Ascending aorta (tissue), 2 donors: ENCODE results near the gene CENPF. TPM values are rescaled to one million over a fixed set of nuclear protein-coding genes. Genes with fewer than 3 reads are reported as not detected.

Source experiments
- DNase-seq, 2 donors: peaks; one replicate each; pipeline ENCODE4 v3.0.0-alpha.2; 2019; ENCODE audit warnings: low spot score in 2 of 2
- H3K27ac ChIP-seq, 2 donors: fragments of 200-600 bp; sonication (generic); one replicate each; pipeline ENCODE4 v1.5.1; 2016 to 2017; ENCODE audit warnings: mild to moderate bottlenecking in 1 of 2
- H3K27me3 ChIP-seq: fragments of 200-600 bp; sonication (generic); one replicate; pipeline ENCODE4 v1.5.1; 2017
- H3K36me3 ChIP-seq, 2 donors: fragments of 200-600 bp; sonication (generic); one replicate each; pipeline ENCODE4 v1.5.1; 2016
- H3K4me1 ChIP-seq, 2 donors: fragments of 200-600 bp; sonication (generic); one replicate each; pipeline ENCODE4 v1.5.1; 2016 to 2017; ENCODE audit warnings: mild to moderate bottlenecking in 1 of 2
- H3K4me3 ChIP-seq, 2 donors: fragments of 200-600 bp; sonication (generic); one replicate each; pipeline ENCODE4 v1.5.1; 2016 to 2017; ENCODE audit warnings: mild to moderate bottlenecking in 1 of 2
- H3K9me3 ChIP-seq, 2 donors: fragments of 200-600 bp; sonication (generic); one replicate each; pipeline ENCODE4 v1.5.1; 2016
- intact Hi-C: fragments of 100-400 bp; cut with DNase I; formaldehyde crosslinking; loops from one replicate; pipeline ENCODE4 v1.15.1; 2023
- total RNA-seq: library from RNA; depleted of rRNA; stranded (reverse); fragments of >200 nt; gene quantifications from one replicate; pipeline ENCODE4 v1.1.0, GENCODE V29; 2016
- TF ChIP-seq, protein P1 (sequence below), 3 experiments: fragments of 200-600 bp in 2 of 3; fragments of 450-650 bp in 1 of 3; sonication (generic) in 2 of 3; IDR thresholded peaks; one replicate each; pipeline ENCODE4 v1.5.1; 2016 to 2019; ENCODE audit warnings: antibody characterized with exemption in 3 of 3, mild to moderate bottlenecking in 1 of 3, moderate library complexity in 1 of 3

CENPF gene
- total RNA-seq, 1 donor from 2014 or later, result 0.53 TPM

DNA sequence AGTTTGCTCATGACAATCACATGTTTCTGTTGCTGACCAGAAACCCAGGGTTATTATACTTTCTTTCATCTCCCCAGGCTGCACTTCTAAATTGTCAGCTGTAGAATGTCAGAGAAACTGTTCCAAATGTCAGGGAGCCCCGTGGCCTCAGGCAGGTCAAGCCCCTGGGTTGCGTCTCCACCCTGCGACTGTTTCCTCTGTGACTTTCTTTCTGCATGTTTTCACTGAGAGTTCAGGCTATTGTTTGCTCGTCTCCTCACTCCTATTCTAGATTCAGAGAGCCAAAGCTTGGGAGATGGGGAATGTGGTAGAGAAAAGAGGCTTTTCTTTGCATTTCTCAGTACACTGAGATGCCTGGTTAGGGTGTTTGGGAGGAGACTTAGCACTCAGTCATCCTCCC is 97.4 kb downstream of the CENPF start:
- Histone ChIP-seq H3K4me1 (no peaks in the 10 kb centered on the region), H3K9me3 (no peaks in the 10 kb centered on the region), H3K4me3 (no peak overlapping the region), H3K27me3 (no peaks in the 10 kb centered on the region), H3K36me3 (no peaks in the 10 kb centered on the region), H3K27ac (no peak overlapping the region)
- TF ChIP-seq, protein P1, sequence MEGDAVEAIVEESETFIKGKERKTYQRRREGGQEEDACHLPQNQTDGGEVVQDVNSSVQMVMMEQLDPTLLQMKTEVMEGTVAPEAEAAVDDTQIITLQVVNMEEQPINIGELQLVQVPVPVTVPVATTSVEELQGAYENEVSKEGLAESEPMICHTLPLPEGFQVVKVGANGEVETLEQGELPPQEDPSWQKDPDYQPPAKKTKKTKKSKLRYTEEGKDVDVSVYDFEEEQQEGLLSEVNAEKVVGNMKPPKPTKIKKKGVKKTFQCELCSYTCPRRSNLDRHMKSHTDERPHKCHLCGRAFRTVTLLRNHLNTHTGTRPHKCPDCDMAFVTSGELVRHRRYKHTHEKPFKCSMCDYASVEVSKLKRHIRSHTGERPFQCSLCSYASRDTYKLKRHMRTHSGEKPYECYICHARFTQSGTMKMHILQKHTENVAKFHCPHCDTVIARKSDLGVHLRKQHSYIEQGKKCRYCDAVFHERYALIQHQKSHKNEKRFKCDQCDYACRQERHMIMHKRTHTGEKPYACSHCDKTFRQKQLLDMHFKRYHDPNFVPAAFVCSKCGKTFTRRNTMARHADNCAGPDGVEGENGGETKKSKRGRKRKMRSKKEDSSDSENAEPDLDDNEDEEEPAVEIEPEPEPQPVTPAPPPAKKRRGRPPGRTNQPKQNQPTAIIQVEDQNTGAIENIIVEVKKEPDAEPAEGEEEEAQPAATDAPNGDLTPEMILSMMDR (IDR thresholded peaks at IDR 0.05), result no peak
- no peak for DNase-seq
- intact Hi-C loops, result no loop called here

DNA sequence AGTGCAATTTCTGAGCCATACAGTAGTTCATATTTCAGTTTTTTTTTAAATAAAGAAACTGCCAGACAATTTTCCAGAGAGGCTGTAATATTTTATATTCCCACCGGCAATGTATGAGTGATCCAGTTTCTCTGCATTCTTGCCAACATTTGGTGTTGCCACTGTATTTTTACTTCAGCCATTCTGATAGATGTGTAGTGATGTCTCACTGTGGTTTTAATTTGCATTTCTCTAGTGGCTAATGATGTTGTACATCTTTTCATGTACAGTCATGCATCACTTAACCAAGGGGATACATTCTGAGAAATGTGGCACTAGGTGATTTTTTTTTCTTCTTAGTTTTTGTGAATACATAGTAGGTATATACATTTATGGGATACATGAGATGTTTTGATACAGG is 99.6 kb downstream of the CENPF start:
- H3K9me3 ChIP-seq, result no peaks in the 10 kb centered on the region
- no peak overlapping the region for H3K27ac ChIP-seq

DNA sequence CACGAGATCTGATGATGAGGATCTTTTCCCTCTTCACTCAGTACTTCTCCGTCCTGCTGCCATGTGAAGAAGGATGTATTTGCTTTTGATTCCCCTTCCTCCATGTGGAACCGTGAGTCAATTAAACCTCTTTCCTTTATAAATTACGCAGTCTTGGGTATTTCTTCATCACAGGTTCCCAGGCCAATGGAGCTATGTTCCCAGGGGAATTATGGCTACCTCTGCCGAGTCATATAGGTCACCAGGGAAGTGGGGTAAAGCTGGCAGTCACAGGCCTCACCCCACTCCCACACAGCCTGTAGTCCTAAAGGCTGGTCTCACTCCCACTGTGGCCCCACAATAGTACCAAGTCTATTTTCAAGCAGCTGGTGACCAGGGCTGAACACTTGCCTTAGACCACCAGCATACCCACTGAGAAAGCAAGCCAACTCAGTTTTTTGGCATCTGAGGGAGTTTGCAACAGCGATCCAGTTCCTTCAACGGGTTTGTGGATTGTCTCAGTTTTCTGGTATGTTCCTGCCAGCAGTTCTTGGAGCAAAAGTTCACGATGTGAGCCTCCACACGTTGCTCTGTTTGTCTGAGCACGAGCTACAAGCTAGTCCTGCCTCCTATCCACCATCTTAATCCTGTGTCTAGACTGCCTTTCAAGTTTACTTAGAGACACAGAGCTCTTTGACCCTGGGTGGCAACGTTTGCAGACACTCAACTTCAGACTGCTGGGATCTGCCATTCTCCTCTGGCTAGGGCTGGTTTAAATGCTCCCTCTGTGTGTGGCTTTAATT is 104.5 kb downstream of the CENPF start:
- Histone ChIP-seq H3K9me3 (no peaks in the 10 kb centered on the region), H3K27me3 (no peaks in the 10 kb centered on the region), H3K4me1 (no peaks in the 10 kb centered on the region), H3K27ac (no peak overlapping the region), H3K4me3 (no peak overlapping the region), H3K36me3 (no peaks in the 10 kb centered on the region)
- intact Hi-C loops, result no loop called here
- no peak for DNase-seq
- TF ChIP-seq, protein P1 (IDR thresholded peaks at IDR 0.05), result no peak

More for the DNA sequence above, 99.6 kb downstream of the CENPF start:
- Histone ChIP-seq H3K36me3 (no peaks in the 10 kb centered on the region), H3K4me1 (no peaks in the 10 kb centered on the region), H3K27me3 (no peaks in the 10 kb centered on the region), H3K4me3 (no peak overlapping the region)
- intact Hi-C loops, result no loop called here
- no peak for DNase-seq
- TF ChIP-seq, protein P1 (IDR thresholded peaks at IDR 0.05), result no peak

DNA sequence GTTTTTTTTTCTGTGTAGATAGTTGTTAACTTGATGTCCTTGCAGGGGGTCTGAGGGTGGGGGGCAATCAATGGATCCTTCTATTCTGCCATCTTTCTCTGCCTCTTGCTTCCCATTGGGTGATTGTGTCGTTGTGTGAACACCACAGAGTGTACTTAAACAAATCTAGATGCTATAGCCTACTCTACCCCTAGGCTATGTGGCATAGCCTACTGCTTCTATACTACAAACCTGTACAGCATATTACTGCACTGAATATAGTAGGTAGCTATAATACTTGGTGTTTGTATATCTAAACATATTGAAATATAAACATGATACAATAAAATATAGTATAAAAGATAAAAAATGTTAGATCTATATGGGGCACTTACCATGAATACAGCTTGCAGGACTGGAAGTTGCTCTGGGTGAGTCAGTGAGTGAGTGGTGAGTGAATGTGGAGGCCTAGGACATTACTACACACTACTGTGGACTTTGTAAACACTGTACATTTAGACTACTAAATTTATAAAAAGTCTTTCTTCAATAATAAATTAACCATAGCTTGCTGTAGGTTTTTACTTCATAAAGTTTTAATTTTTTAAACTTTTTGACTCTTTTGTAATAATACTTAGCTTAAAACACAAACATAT is 105.4 kb downstream of the CENPF start:
- intact Hi-C loops, result no loop called here
- TF ChIP-seq, protein P1 (IDR thresholded peaks at IDR 0.05), result no peak
- Histone ChIP-seq H3K9me3 (no peaks in the 10 kb centered on the region), H3K27ac (no peak overlapping the region), H3K36me3 (no peaks in the 10 kb centered on the region), H3K27me3 (no peaks in the 10 kb centered on the region), H3K4me1 (no peaks in the 10 kb centered on the region), H3K4me3 (no peak overlapping the region)
- no peak for DNase-seq

DNA sequence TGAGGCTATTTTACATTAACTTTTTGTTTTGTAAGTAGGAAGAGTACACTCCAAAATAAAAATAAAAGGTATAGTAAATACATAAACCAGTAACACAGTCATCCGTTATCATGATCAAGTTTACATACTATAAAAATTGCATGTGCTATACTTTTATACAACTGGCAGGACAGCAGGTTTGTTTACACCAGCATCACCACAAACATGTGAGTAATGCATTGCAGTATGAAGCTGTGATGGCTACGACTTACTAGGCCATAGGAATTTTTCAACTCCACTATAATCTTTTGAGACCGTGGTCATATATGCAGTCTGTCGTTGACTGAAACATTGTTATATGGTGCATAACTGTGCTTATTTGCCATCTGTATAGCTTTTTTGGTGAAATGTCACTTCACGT is 106.2 kb downstream of the CENPF start:
- intact Hi-C loops, result no loop called here
- Histone ChIP-seq H3K9me3 (no peaks in the 10 kb centered on the region), H3K27ac (no peak overlapping the region), H3K36me3 (no peaks in the 10 kb centered on the region), H3K4me1 (no peaks in the 10 kb centered on the region), H3K27me3 (no peaks in the 10 kb centered on the region), H3K4me3 (no peak overlapping the region)
- TF ChIP-seq, protein P1 (IDR thresholded peaks at IDR 0.05), result no peak
- DNase-seq, result no peak
